ENCODE data around the gene LEMD2. TPM values are rescaled to one million over a fixed set of nuclear protein-coding genes. Genes with fewer than 3 reads are reported as not detected.
A peak's percentile ranks its signal among the peaks of the same experiment; 100 is the strongest.

The LEMD2 gene
- total RNA-seq, 2 experiments from 2014 or later: 64.0 to 66.3 TPM

DNA sequence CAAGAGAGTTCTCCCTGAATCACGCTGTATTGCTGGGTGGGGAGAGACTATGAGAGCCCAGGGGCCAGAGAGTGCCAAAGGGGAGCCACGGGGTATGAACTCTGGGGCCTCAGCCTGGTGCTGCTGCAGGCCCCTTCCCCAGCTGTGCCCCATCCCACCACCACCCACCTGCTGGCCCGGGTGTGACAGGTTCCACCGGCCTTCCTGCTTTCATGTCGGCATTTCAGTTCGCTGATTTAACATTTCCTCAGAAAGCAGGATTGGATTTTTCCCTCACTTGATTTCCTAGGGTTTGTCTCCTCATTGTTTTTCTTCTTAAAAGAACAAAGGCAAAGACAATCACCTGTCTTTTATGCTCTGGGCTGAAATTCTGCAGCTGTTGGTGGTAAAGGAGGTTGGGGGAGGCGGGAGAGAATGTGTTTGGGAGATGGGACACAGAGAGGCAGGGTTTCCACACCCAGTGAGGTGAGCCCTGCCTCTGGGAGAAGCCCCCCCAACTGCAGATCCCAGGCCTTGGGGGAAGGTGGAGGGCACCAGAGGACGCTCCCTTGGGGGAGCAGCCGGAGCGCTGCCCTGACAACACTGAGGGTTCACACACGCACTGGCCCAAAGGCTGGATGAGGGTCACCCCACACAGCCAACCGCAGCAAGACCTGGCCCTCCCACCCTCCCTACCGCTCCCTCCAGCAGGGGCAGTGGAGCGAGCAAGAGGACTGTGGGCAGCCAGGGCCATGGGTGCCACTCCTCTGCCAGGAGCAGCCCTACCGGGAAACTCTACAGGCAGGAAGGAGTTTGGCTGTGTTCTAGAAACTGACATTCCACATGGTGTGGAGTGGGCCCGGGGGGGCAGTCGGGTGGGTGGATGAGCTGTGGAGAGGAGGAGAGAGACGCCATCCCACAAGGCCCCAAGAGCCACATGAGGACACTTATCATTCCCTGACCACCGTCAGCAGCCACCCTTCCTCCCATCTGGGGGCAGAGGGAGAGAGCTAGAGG lies 25.4 kb upstream of the LEMD2 start:
- H3K27ac Mint-ChIP-seq: no peak overlapping the region
- no peaks in the 10 kb centered on the region for H3K36me3 Mint-ChIP-seq (ENCODE audit: low read depth)
- H3K4me3 Mint-ChIP-seq: no peak overlapping the region
- H3K4me1 Mint-ChIP-seq (ENCODE audit: low read depth): no peaks in the 10 kb centered on the region
- no peaks in the 10 kb centered on the region for H3K9me3 Mint-ChIP-seq
- intact Hi-C loops (cut with micrococcal nuclease): no loop called here
- DNase-seq: no peak
- H3K27me3 Mint-ChIP-seq (ENCODE audit: low read depth): peaks cover 29% of the 10 kb centered on the region
- CTCF ChIA-PET: interaction anchor here (1.2 kb wide), 1 partner anchor 43 kb away, joined by 3 read pairs; no protein-coding TSS in a partner anchor

DNA sequence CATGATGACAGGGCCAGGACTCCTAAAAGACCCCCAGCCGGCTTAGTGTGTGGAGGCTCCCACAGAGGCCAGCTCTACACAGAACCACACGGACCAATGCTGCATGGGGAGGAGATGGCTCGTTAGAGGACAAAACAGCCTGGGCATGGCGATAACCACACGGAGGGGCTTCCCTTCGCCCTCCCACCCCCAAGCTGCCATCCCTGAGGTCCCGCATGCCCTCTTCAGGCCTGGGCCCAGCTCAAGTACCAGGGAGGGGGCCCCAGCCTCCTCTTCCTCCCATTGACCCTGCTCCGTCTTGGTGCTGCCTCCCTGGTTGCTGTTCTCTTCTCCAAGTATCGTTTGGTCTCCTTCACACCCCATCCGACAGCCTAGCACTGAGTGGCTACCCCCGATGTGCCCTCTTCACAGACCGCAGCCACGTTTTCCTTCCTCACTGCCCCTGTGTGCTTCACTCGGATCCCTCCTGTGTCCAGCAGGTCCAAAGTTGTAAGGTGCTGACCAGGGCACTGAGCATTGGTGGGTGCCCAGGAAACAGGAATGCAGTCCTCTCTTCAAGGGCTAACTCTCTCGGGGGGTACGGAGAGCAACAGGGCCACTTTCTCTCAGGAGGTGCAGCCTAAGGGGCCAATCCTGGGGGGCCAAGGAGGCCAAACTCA lies 24.4 kb upstream of the LEMD2 start:
- peaks cover 31% of the 10 kb centered on the region for H3K27me3 Mint-ChIP-seq (ENCODE audit: low read depth)
- intact Hi-C loops (cut with micrococcal nuclease): no loop called here
- H3K36me3 Mint-ChIP-seq (ENCODE audit: low read depth): no peaks in the 10 kb centered on the region
- H3K27ac Mint-ChIP-seq: no peak overlapping the region
- H3K4me3 Mint-ChIP-seq: no peak overlapping the region
- H3K9me3 Mint-ChIP-seq: no peaks in the 10 kb centered on the region
- DNase-seq: no peak
- H3K4me1 Mint-ChIP-seq (ENCODE audit: low read depth): peaks cover under 1% of the 10 kb centered on the region
- CTCF ChIA-PET: no interaction called here

DNA sequence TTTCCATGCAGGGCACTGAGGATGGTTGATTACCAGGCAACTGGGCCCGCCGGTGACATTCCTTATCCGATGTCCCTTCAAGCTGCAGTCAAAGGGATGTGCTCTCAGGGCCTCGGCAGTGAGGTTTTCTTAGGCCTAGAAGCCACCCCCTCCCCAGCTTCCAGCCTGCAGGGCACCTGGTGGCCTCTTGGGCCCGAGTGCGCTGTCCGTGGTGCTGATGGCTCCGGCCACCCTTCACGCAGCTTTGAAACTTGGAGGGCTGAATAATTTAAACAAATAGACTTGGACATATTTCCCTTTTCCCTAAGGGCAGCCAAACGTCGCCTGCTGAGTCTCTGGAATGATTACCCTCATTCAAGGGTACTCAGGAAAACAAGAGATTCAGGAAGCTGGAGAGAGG lies 23.7 kb upstream of the LEMD2 start:
- DNase-seq: peak; percentile 57
- H3K9me3 Mint-ChIP-seq: no peaks in the 10 kb centered on the region
- peaks cover 36% of the 10 kb centered on the region for H3K27me3 Mint-ChIP-seq (ENCODE audit: low read depth)
- no peak overlapping the region for H3K4me3 Mint-ChIP-seq
- no peak overlapping the region for H3K27ac Mint-ChIP-seq
- peaks cover 7% of the 10 kb centered on the region for H3K4me1 Mint-ChIP-seq (ENCODE audit: low read depth)
- CTCF ChIA-PET: no interaction called here
- no peaks in the 10 kb centered on the region for H3K36me3 Mint-ChIP-seq (ENCODE audit: low read depth)
- intact Hi-C loops (cut with micrococcal nuclease): no loop called here

DNA sequence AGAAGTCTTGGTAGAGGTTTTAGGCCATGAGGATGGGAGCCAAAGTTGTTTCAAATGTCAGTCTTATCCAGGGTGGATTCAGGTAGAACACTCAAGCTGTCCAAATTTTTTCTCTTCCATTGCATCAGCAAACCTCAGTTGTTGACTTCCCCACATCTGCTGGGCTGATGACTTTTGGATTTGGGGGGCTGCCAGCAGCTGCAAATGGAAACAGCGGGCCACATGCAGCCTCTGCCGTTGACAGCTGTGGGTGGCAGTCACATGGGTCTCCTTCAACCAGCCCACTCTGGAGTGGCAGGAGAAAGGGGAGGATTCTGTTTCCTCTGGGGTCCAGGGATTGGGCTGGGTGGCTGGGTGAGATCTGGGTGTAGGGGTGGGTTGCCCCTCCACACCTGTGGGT lies 20.7 kb upstream of the LEMD2 start:
- Mint-ChIP-seq H3K4me3 (no peak overlapping the region), H3K27me3 (ENCODE audit: low read depth) (peaks cover 32% of the 10 kb centered on the region), H3K9me3 (no peaks in the 10 kb centered on the region), H3K4me1 (ENCODE audit: low read depth) (peaks cover 17% of the 10 kb centered on the region), H3K27ac (no peak overlapping the region), H3K36me3 (ENCODE audit: low read depth) (no peaks in the 10 kb centered on the region)
- intact Hi-C loops (cut with micrococcal nuclease): no loop called here
- CTCF ChIA-PET: interaction anchor here (0.8 kb wide), 1 partner anchor 38 kb away, joined by 3 read pairs; no protein-coding TSS in a partner anchor
- no peak for DNase-seq

- H3K27ac Mint-ChIP-seq: no peak overlapping the region
- CTCF ChIA-PET: no interaction called here
Observed at GRCh38 chr6:33808641-33809180, 19.8 kb upstream of the LEMD2 start.

GRCh38 chr6:33807606-33808005 lies 18.7 kb upstream of the LEMD2 start:
- H3K4me3 Mint-ChIP-seq: no peak overlapping the region
- CTCF ChIA-PET: interaction anchor here (1.2 to 1.4 kb wide), 2 partner anchors 36 to 39 kb away, joined by 3 to 5 read pairs; no protein-coding TSS in a partner anchor
- H3K9me3 Mint-ChIP-seq: no peaks in the 10 kb centered on the region
- H3K4me1 Mint-ChIP-seq (ENCODE audit: low read depth): peaks cover 17% of the 10 kb centered on the region
- H3K27ac Mint-ChIP-seq: no peak overlapping the region
- no peak for DNase-seq
- H3K36me3 Mint-ChIP-seq (ENCODE audit: low read depth): no peaks in the 10 kb centered on the region
- intact Hi-C loops (cut with micrococcal nuclease): no loop called here
- peaks cover 24% of the 10 kb centered on the region for H3K27me3 Mint-ChIP-seq (ENCODE audit: low read depth)

More at GRCh38 chr6:33808641-33809180, 19.8 kb upstream of the LEMD2 start:
- no peak for DNase-seq
- intact Hi-C loops (cut with micrococcal nuclease): no loop called here
- Mint-ChIP-seq H3K4me3 (no peak overlapping the region), H3K36me3 (ENCODE audit: low read depth) (no peaks in the 10 kb centered on the region), H3K4me1 (ENCODE audit: low read depth) (peaks cover 17% of the 10 kb centered on the region), H3K9me3 (no peaks in the 10 kb centered on the region), H3K27me3 (ENCODE audit: low read depth) (peaks cover 30% of the 10 kb centered on the region)

DNA sequence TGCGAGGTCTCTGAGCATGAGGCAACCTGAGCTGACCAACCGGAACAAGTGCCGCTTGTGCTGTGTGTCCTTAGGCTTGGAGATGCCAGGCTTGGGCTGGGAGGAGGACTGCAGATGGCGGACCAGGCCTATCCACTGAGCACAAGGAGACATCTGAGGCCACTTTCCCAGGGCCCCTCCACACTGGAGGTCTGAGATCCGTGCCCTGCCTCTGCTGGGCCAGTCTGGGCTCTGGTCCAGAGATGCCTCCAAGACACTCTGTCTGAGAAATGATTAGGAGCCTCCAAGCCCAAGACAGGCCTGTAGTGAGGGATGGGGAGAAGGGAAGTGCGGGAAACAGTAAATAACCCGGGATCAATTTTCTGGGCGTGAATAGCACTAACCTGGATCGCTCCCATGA lies 17.9 kb upstream of the LEMD2 start:
- Mint-ChIP-seq H3K4me1 (ENCODE audit: low read depth) (peaks cover 17% of the 10 kb centered on the region), H3K9me3 (no peaks in the 10 kb centered on the region), H3K27me3 (ENCODE audit: low read depth) (peaks cover 18% of the 10 kb centered on the region), H3K36me3 (ENCODE audit: low read depth) (no peaks in the 10 kb centered on the region), H3K27ac (no peak overlapping the region), H3K4me3 (no peak overlapping the region)
- CTCF ChIA-PET: interaction anchor here (1.2 to 1.4 kb wide), 2 partner anchors 35 to 39 kb away, joined by 3 to 5 read pairs; no protein-coding TSS in a partner anchor
- intact Hi-C loops (cut with micrococcal nuclease): no loop called here
- no peak for DNase-seq

DNA sequence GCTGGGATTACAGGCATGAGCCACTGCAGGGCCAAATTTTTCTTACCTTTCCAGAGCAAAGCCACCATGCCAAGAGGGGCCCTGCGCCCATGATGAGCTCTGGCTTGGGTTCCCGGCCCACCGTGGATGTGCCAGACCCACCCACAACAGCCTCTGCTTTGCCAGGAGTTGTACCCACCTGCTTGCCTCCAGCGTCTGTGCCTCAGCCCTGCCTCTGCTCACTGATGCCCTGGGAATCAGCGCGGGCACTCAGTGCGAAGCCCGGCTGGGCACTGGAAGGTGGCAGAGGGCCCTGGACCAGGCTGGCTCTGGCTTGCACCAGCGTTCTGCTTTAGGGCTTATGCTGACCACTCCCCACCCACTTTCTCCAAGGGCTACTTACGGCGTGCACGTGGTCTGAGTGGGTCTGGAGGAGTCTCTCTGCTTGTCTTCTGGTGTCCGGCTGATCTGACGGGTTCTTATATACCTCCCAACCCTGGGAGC lies 14.7 kb upstream of the LEMD2 start, which contains the start of gene MLN:
Gene MLN, minus strand, starts transcription at position 433 of the 483 bp plus-strand sequence. CDS start 2,840 bp downstream, outside the sequence.
- CTCF ChIA-PET: interaction anchor here (1.4 kb wide), 1 partner anchor 38 kb away, joined by 5 read pairs; no protein-coding TSS in a partner anchor
- no peak for DNase-seq
- H3K27me3 Mint-ChIP-seq (ENCODE audit: low read depth): peaks cover 7% of the 10 kb centered on the region
- no peaks in the 10 kb centered on the region for H3K9me3 Mint-ChIP-seq
- H3K27ac Mint-ChIP-seq: no peak within 1 kb of the TSS
- H3K4me3 Mint-ChIP-seq: no peak within 1 kb of the TSS
- H3K36me3 Mint-ChIP-seq (ENCODE audit: low read depth): no peaks in the 10 kb centered on the region
- peaks cover 17% of the 10 kb centered on the region for H3K4me1 Mint-ChIP-seq (ENCODE audit: low read depth)
- intact Hi-C loops (cut with micrococcal nuclease): no loop called here

- Mint-ChIP-seq H3K36me3 (ENCODE audit: low read depth) (no peaks in the 10 kb centered on the region), H3K4me1 (ENCODE audit: low read depth) (peaks cover 7% of the 10 kb centered on the region), H3K27ac (no peak overlapping the region), H3K4me3 (no peak overlapping the region), H3K9me3 (no peaks in the 10 kb centered on the region), H3K27me3 (ENCODE audit: low read depth) (peaks cover 7% of the 10 kb centered on the region)
- no peak for DNase-seq
- CTCF ChIA-PET: interaction anchor here (0.9 to 1.4 kb wide), 2 partner anchors 15 to 39 kb away, joined by 3 to 5 read pairs; no protein-coding TSS in a partner anchor
- intact Hi-C loops (cut with micrococcal nuclease): no loop called here
Observed at GRCh38 chr6:33802186-33802958, 13.4 kb upstream of the LEMD2 start.

- Mint-ChIP-seq H3K4me1 (ENCODE audit: low read depth) (peaks cover under 1% of the 10 kb centered on the region), H3K36me3 (ENCODE audit: low read depth) (no peaks in the 10 kb centered on the region), H3K9me3 (no peaks in the 10 kb centered on the region), H3K27me3 (ENCODE audit: low read depth) (peaks cover 10% of the 10 kb centered on the region), H3K4me3 (no peak overlapping the region), H3K27ac (no peak overlapping the region)
- CTCF ChIA-PET: interaction anchor here (0.9 kb wide), 1 partner anchor 16 kb away, joined by 3 read pairs; no protein-coding TSS in a partner anchor
- intact Hi-C loops (cut with micrococcal nuclease): no loop called here
- DNase-seq: no peak
Observed at GRCh38 chr6:33801611-33802010, 12.7 kb upstream of the LEMD2 start.

- DNase-seq: no peak
- Mint-ChIP-seq H3K9me3 (no peaks in the 10 kb centered on the region), H3K36me3 (ENCODE audit: low read depth) (no peaks in the 10 kb centered on the region), H3K4me1 (ENCODE audit: low read depth) (no peaks in the 10 kb centered on the region), H3K4me3 (no peak overlapping the region), H3K27ac (no peak overlapping the region), H3K27me3 (ENCODE audit: low read depth) (peaks cover 10% of the 10 kb centered on the region)
- CTCF ChIA-PET: no interaction called here
- intact Hi-C loops (cut with micrococcal nuclease): no loop called here
Observed at GRCh38 chr6:33800248-33800969, 11.5 kb upstream of the LEMD2 start.

Measured in activated naive CD4-positive, alpha-beta T cell treated with anti-CD3 and anti-CD28 coated beads for 36 hours (primary cell).